HepG2 (cell line): ENCODE results near the gene PLIN5. TPM values are rescaled to one million over a fixed set of nuclear protein-coding genes. Genes with fewer than 3 reads are reported as not detected.

ENCODE experiments used
- NCOA5 ChIP-seq: sonication (generic); formaldehyde crosslinking; IDR thresholded peaks from 2 replicates; pipeline ENCODE4 v1.4.0; 2020; ENCODE audit warnings: missing genetic modification reagents
- NR2F2 ChIP-seq: IDR thresholded peaks from 2 replicates; pipeline ENCODE4 v1.6.1; 2012; ENCODE audit warnings: low read depth, inconsistent platforms, borderline replicate concordance
- PCBP1 ChIP-seq: fragments of 200-400 bp; formaldehyde crosslinking; IDR thresholded peaks from 2 replicates; pipeline ENCODE4 v1.6.1; 2017; ENCODE audit warnings: mild to moderate bottlenecking, low read depth, low read length, borderline replicate concordance
- PHF8 ChIP-seq: sonication (generic); formaldehyde crosslinking; IDR thresholded peaks from 2 replicates; pipeline ENCODE4 v1.5.0; 2020; ENCODE audit warnings: missing genetic modification reagents
- PTBP1 ChIP-seq: fragments of 200-400 bp; formaldehyde crosslinking; IDR thresholded peaks from 2 replicates; pipeline ENCODE4 v1.6.1; 2018; ENCODE audit warnings: low read length, low read depth; ENCODE audit not compliant: poor library complexity, severe bottlenecking
- RFXANK ChIP-seq: IDR thresholded peaks from 2 replicates; pipeline ENCODE4 v1.6.1; 2016
- SOX6 ChIP-seq, 2 experiments: fragments of 450-650 bp in 1 of 2; sonication (generic) in 1 of 2; formaldehyde crosslinking in 1 of 2; IDR thresholded peaks; 2 replicates each; pipeline versions ENCODE4 v1.4.0 to v1.6.1; 2017 to 2020; ENCODE audit warnings: antibody characterized with exemption in 1 of 2, mild to moderate bottlenecking in 1 of 2, missing genetic modification reagents in 1 of 2
- TBP ChIP-seq: sonication (generic); formaldehyde crosslinking; IDR thresholded peaks from 2 replicates; pipeline ENCODE4 v1.5.0; 2020; ENCODE audit warnings: missing genetic modification reagents
- ZNF776 ChIP-seq: sonication (generic); formaldehyde crosslinking; IDR thresholded peaks from 2 replicates; pipeline ENCODE4 v1.4.0; 2020; ENCODE audit warnings: mild to moderate bottlenecking, missing genetic modification reagents
- ZSCAN25 ChIP-seq: sonication (generic); formaldehyde crosslinking; IDR thresholded peaks from 2 replicates; pipeline ENCODE4 v1.8.0; 2022; ENCODE audit warnings: mild to moderate bottlenecking, missing genetic modification reagents
- polyA plus RNA-seq, 8 experiments: library from polyadenylated mRNA; depleted of rRNA in 3 of 8; stranded (reverse) in 7 of 8; unstranded in 1 of 8; fragments of >200 nt; fragmentation: Illumina TruSeq in 4 of 8; extraction: Trizol in 4 of 8; gene quantifications; 2 replicates each; pipeline versions ENCODE4 v1.2.1 to v1.2.3, GENCODE V29; 2011 to 2016; ENCODE audit warnings: low read depth in 4 of 8, missing spikeins in 1 of 8, mixed read lengths in 1 of 8; ENCODE audit not compliant: insufficient read depth in 1 of 8
- total RNA-seq, 5 experiments: library from RNA; depleted of rRNA; stranded (reverse); fragments of >200 nt; fragmentation: Illumina TruSeq; extraction: Trizol; gene quantifications; 2 replicates each; pipeline ENCODE4 v1.2.3, GENCODE V29; 2016; ENCODE audit warnings: low read depth in 1 of 5
- TF ChIP-seq, protein P1 (sequence below): sonication (generic); formaldehyde crosslinking; IDR thresholded peaks from 2 replicates; pipeline ENCODE4 v1.4.0; 2020; ENCODE audit warnings: missing genetic modification reagents
- TF ChIP-seq, protein P2 (sequence below): IDR thresholded peaks from 2 replicates; pipeline ENCODE4 v1.6.1; 2016; ENCODE audit warnings: low read depth, missing genetic modification reagents, missing compliant biosample characterization
- TF ChIP-seq, protein P3 (sequence below): sonication (generic); formaldehyde crosslinking; conservative IDR thresholded peaks from 2 replicates; pipeline ENCODE4 v1.4.0; 2020; ENCODE audit warnings: missing genetic modification reagents
- TF ChIP-seq, protein P4 (sequence below): sonication (generic); formaldehyde crosslinking; IDR thresholded peaks from 2 replicates; pipeline ENCODE4 v1.4.0; 2020; ENCODE audit warnings: missing genetic modification reagents

The PLIN5 gene
- total and polyA plus RNA-seq, 2 of the 13 experiments (the other 11 are each of a cell fraction or from before 2014, with no cell fraction given), result 1.8 to 4.8 TPM

DNA sequence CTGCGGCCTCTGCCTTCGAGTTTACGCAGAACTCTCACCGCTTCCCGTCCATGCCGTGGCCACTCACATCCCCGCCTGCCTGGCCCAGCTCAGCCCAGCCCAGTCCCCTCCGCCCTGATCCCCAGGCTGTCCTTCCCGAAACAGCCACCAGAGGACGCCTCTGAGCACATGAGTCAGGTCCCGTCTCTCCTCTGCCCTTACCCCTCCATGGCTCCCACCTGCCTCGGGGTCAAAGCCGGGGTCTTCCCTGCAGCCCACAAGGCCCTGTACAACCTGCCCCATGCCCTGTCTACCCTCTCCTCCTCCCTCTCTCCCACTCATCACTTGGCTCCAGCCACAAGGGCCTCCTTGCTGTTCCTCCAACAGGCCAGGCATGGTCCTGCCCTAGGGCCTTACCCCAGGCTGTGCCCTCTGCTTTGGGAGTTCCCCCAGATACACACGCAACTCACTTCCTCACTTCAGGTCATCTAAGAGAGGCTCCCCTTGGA lies 32.6 kb upstream of the PLIN5 start (continued):
- TF ChIP-seq, protein P1, sequence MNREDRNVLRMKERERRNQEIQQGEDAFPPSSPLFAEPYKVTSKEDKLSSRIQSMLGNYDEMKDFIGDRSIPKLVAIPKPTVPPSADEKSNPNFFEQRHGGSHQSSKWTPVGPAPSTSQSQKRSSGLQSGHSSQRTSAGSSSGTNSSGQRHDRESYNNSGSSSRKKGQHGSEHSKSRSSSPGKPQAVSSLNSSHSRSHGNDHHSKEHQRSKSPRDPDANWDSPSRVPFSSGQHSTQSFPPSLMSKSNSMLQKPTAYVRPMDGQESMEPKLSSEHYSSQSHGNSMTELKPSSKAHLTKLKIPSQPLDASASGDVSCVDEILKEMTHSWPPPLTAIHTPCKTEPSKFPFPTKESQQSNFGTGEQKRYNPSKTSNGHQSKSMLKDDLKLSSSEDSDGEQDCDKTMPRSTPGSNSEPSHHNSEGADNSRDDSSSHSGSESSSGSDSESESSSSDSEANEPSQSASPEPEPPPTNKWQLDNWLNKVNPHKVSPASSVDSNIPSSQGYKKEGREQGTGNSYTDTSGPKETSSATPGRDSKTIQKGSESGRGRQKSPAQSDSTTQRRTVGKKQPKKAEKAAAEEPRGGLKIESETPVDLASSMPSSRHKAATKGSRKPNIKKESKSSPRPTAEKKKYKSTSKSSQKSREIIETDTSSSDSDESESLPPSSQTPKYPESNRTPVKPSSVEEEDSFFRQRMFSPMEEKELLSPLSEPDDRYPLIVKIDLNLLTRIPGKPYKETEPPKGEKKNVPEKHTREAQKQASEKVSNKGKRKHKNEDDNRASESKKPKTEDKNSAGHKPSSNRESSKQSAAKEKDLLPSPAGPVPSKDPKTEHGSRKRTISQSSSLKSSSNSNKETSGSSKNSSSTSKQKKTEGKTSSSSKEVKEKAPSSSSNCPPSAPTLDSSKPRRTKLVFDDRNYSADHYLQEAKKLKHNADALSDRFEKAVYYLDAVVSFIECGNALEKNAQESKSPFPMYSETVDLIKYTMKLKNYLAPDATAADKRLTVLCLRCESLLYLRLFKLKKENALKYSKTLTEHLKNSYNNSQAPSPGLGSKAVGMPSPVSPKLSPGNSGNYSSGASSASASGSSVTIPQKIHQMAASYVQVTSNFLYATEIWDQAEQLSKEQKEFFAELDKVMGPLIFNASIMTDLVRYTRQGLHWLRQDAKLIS, result no peak
- TF ChIP-seq SOX6 (IDR thresholded peaks at IDR 0.05) (no peak), SOX6 (CRISPR knock-in tag; IDR thresholded peaks at IDR 0.05) (no peak), PHF8 (CRISPR knock-in tag) (no peak), NR2F2 (no peak), TBP (CRISPR knock-in tag) (no peak), ZSCAN25 (peak; percentile 75), RFXANK (CRISPR knock-in tag) (no peak), ZNF776 (CRISPR knock-in tag) (0 out of 2 replicates have a peak, but pooled peaks have one; percentile 21), PCBP1 (0 out of 2 replicates have a peak, but pooled peaks have one; percentile 70), NCOA5 (CRISPR knock-in tag) (no peak), PTBP1 (peak; percentile 78)
- TF ChIP-seq, protein P2, sequence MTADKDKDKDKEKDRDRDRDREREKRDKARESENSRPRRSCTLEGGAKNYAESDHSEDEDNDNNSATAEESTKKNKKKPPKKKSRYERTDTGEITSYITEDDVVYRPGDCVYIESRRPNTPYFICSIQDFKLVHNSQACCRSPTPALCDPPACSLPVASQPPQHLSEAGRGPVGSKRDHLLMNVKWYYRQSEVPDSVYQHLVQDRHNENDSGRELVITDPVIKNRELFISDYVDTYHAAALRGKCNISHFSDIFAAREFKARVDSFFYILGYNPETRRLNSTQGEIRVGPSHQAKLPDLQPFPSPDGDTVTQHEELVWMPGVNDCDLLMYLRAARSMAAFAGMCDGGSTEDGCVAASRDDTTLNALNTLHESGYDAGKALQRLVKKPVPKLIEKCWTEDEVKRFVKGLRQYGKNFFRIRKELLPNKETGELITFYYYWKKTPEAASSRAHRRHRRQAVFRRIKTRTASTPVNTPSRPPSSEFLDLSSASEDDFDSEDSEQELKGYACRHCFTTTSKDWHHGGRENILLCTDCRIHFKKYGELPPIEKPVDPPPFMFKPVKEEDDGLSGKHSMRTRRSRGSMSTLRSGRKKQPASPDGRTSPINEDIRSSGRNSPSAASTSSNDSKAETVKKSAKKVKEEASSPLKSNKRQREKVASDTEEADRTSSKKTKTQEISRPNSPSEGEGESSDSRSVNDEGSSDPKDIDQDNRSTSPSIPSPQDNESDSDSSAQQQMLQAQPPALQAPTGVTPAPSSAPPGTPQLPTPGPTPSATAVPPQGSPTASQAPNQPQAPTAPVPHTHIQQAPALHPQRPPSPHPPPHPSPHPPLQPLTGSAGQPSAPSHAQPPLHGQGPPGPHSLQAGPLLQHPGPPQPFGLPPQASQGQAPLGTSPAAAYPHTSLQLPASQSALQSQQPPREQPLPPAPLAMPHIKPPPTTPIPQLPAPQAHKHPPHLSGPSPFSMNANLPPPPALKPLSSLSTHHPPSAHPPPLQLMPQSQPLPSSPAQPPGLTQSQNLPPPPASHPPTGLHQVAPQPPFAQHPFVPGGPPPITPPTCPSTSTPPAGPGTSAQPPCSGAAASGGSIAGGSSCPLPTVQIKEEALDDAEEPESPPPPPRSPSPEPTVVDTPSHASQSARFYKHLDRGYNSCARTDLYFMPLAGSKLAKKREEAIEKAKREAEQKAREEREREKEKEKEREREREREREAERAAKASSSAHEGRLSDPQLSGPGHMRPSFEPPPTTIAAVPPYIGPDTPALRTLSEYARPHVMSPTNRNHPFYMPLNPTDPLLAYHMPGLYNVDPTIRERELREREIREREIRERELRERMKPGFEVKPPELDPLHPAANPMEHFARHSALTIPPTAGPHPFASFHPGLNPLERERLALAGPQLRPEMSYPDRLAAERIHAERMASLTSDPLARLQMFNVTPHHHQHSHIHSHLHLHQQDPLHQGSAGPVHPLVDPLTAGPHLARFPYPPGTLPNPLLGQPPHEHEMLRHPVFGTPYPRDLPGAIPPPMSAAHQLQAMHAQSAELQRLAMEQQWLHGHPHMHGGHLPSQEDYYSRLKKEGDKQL, result no peak
- TF ChIP-seq, protein P3, sequence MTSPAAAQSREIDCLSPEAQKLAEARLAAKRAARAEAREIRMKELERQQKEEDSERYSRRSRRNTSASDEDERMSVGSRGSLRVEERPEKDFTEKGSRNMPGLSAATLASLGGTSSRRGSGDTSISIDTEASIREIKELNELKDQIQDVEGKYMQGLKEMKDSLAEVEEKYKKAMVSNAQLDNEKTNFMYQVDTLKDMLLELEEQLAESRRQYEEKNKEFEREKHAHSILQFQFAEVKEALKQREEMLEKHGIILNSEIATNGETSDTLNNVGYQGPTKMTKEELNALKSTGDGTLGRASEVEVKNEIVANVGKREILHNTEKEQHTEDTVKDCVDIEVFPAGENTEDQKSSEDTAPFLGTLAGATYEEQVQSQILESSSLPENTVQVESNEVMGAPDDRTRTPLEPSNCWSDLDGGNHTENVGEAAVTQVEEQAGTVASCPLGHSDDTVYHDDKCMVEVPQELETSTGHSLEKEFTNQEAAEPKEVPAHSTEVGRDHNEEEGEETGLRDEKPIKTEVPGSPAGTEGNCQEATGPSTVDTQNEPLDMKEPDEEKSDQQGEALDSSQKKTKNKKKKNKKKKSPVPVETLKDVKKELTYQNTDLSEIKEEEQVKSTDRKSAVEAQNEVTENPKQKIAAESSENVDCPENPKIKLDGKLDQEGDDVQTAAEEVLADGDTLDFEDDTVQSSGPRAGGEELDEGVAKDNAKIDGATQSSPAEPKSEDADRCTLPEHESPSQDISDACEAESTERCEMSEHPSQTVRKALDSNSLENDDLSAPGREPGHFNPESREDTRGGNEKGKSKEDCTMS (CRISPR knock-in tag), result no peak
- TF ChIP-seq, protein P4, sequence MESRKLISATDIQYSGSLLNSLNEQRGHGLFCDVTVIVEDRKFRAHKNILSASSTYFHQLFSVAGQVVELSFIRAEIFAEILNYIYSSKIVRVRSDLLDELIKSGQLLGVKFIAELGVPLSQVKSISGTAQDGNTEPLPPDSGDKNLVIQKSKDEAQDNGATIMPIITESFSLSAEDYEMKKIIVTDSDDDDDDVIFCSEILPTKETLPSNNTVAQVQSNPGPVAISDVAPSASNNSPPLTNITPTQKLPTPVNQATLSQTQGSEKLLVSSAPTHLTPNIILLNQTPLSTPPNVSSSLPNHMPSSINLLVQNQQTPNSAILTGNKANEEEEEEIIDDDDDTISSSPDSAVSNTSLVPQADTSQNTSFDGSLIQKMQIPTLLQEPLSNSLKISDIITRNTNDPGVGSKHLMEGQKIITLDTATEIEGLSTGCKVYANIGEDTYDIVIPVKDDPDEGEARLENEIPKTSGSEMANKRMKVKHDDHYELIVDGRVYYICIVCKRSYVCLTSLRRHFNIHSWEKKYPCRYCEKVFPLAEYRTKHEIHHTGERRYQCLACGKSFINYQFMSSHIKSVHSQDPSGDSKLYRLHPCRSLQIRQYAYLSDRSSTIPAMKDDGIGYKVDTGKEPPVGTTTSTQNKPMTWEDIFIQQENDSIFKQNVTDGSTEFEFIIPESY (CRISPR knock-in tag), result peak; percentile 71; the same call in 1 of the 2 replicates
